RCC 7860 (cell line): ENCODE data around the gene DYNLT5.
"Not testable (repeated sequence)": the region's sequence is repeated elsewhere in the genome, so short reads cannot be mapped to it uniquely, and the experiment has no call there.

ENCODE experiments used
- DNase-seq: peaks from one replicate; pipeline ENCODE4 v3.0.0-alpha.2; 2015; ENCODE audit warnings: low spot score
- FAIRE-seq: peaks from 2 replicates; lab custom pipeline; 2012; peaks lifted over from hg19 to GRCh38; lab: Jason Lieb, UNC

Gene DYNLT5

DNA sequence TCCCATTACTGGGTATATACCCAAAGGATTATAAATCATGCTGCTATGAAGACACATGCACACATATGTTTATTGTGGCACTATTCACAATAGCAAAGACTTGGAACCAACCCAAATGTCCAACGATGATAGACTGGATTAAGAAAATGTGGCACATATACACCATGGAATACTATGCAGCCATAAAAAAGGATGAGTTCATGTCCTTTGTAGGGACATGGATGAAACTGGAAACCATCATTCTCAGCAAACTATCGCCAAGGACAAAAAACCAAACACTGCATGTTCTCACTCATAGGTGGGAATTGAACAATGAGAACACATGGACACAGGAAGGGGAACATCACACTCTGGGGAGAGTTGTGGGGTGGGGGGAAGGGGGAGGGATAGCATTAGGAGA is 33.5 kb downstream of the DYNLT5 start:
- DNase-seq: not testable (repeated sequence)

DNA sequence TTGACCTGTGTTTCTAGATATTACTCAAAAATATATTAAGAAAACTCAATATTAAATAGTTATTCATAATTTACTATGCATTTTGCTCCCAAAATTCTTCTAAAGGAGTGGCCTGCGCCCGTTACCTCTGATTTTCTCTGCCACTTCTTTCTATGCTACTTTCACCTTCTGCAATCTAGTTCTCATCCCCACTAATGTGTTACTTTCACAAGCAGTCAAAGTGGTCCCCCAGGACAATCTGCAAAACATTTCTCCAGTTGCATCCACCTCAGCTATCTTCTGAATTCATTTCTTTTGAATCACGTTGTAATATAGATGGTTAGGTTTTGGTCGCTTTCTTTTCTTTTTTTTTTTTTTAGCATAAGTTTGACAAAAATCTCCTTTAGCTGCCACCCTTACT is 35.4 kb downstream of the DYNLT5 start:
- FAIRE-seq: no peak
- DNase-seq: no peak

More for the DNA sequence above, 33.5 kb downstream of the DYNLT5 start:
- FAIRE-seq: not testable (repeated sequence)

DNA sequence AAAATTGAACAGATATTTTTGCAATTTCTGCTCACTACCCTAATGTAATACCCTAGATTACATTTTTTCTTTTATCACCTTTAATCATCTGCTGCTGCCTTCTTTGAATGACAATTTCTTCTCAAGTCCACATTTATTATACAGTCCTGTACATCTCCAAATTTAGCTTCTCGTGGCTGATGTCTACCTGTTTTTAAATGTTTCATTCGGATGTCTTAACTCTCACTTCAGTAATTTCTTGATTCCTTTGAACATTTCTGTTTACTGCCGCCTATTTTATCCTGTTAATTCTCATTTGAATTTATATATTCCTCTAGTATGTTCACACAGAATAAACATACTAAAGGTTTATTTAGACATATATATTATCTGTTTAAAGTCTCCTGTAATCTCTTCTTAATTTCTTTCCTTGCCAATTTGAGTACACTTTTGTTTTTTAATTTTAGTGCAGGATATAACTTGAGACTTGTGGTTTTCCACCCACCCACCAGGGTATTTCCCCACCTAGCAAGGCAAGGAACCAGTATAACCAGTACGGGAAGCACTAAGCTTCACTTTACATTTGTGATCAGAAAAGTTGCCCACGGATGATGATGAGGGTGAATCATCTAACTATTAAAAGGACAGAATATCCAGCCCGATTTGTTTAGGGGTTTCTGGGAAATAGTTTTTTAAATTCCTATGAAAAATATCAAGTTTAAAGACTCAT is 36.1 kb downstream of the DYNLT5 start:
- no peak for FAIRE-seq
- DNase-seq: no peak

GRCh38 chr1:66791621-66792610 is 39.7 kb downstream of the DYNLT5 start:
- DNase-seq: no peak
- FAIRE-seq: no peak

DNA sequence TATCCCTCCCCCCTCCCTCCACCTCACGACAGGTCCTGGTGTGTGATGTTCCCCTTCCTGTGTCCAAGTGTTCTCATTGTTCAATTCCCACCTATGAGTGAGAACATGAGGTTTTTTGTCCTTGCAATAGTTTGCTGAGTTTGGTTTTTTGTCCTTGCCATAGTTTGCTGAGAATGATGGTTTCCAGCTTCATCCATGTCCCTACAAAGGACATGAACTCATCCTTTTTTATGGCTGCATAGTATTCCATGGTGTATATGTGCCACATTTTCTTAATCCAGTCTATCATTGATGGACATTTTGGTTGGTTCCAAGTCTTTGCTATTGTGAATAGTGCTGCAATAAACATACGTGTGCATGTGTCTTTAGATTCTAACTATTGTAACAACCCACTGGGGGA is 43.6 kb downstream of the DYNLT5 start:
- not testable (repeated sequence) for DNase-seq, FAIRE-seq

DNA sequence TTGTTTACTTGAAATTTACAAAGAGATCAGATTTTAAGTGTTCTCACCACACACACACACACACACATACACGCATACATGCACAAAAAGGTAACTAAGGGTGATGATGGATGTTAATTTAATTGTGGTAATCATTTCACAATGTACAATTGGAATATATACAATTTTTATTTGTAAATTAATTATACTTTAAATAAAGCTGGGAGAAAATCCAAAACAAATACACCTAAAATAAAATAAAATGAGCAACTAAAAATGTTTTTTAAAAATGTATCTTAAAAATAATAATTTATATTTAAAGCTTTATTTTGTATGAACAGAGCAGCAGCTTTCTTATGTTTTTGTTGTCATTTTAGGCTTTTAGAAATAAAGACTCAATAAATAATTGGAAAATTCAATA is 57.0 kb downstream of the DYNLT5 start:
- FAIRE-seq (peak; percentile 69), DNase-seq (no peak)

- DNase-seq (peak; percentile 10), FAIRE-seq (peak; percentile 76)
Measured at GRCh38 chr1:66809736-66810326, 57.6 kb downstream of the DYNLT5 start.

- DNase-seq (no peak), FAIRE-seq (no peak)
Measured at GRCh38 chr1:66824771-66825170, 72.5 kb downstream of the DYNLT5 start.
